ENCODE results near the gene PRH1. TPM values are rescaled to one million over a fixed set of nuclear protein-coding genes. Genes with fewer than 3 reads are reported as not detected.

The PRH1 gene
- total RNA-seq, 1 donor from 2014 or later: 9.6 TPM

DNA sequence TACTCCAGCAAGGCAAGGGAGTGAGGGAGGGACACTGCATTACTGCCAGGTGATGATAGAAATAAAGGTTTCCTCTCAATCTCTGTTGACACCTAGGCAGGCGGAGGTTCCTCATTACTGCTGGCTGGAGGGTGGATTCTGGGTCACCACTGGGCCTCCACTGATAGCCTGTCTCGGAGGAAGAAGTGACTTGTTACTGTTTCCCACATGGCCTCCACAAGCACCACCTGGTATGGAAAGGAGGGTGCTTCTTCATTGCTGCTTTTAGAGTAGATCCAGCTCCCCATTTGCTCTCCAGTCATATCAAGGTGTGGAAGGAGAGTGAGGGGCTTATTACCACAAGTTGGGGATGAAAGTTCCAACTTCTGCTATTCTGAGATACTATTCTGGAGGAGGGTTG lies 41.2 kb downstream of the PRH1 start:
- DNase-seq (ENCODE audit: low spot score): no peak

DNA sequence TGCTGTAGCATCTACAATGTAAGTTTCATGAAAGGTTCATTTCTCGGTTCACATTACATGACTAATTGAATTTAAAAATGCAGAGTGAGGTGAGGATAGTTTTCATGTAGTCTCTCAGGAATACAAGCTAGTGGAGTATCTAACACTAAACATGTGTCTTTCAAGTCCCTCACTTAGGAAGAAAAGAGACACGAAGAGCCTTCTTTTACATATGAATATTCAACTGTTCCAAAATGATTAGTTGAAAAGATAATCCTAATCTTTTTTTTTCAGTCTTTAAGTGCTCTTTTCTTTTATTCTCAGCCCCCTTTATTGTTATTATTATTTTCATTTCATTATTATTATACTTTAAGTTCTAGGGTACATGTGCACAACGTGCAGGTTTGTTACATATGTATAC lies 45.6 kb downstream of the PRH1 start:
- no peak for DNase-seq (ENCODE audit: low spot score)

Other genes starting within 250 kb of the PRH1 start
- 2.4 TPM for gene STYK1, start 210.2 kb downstream of the PRH1 start, total RNA-seq (ENCODE audit: insufficient read depth, low replicate concordance)
- gene YBX3, start 160.9 kb downstream of the PRH1 start, total RNA-seq (ENCODE audit: insufficient read depth, low replicate concordance): 121 TPM
- 2.9 TPM for gene TAS2R7, start 81.6 kb downstream of the PRH1 start, total RNA-seq (ENCODE audit: insufficient read depth, low replicate concordance)
- 1.7 TPM for gene TAS2R8, start 77.0 kb downstream of the PRH1 start, total RNA-seq (ENCODE audit: insufficient read depth, low replicate concordance)
- 1.7 TPM for gene TAS2R9, start 74.1 kb downstream of the PRH1 start, total RNA-seq (ENCODE audit: insufficient read depth, low replicate concordance)
- 2.6 TPM for gene TAS2R10, start 57.9 kb downstream of the PRH1 start, total RNA-seq (ENCODE audit: insufficient read depth, low replicate concordance)
- gene PRR4, start 34.8 kb downstream of the PRH1 start, total RNA-seq (ENCODE audit: insufficient read depth, low replicate concordance): 3.9 TPM
- 5.3 TPM for gene TAS2R13, start 25.3 kb upstream of the PRH1 start, total RNA-seq (ENCODE audit: insufficient read depth, low replicate concordance)
- 1.4 TPM for gene PRH2, start 45.0 kb upstream of the PRH1 start, total RNA-seq (ENCODE audit: insufficient read depth, low replicate concordance)
- gene TAS2R14, start 55.0 kb upstream of the PRH1 start, total RNA-seq (ENCODE audit: insufficient read depth, low replicate concordance): 21.4 TPM
- gene TAS2R50, start 102.7 kb upstream of the PRH1 start, total RNA-seq (ENCODE audit: insufficient read depth, low replicate concordance): 5.8 TPM
- 8.2 TPM for gene TAS2R20, start 114.0 kb upstream of the PRH1 start, total RNA-seq (ENCODE audit: insufficient read depth, low replicate concordance)
- 21.9 TPM for gene TAS2R19, start 138.4 kb upstream of the PRH1 start, total RNA-seq (ENCODE audit: insufficient read depth, low replicate concordance)
- 32.5 TPM for gene TAS2R31, start 147.2 kb upstream of the PRH1 start, total RNA-seq (ENCODE audit: insufficient read depth, low replicate concordance)
- 17.3 TPM for gene TAS2R46, start 178.0 kb upstream of the PRH1 start, total RNA-seq (ENCODE audit: insufficient read depth, low replicate concordance)
- gene TAS2R43, start 208.1 kb upstream of the PRH1 start, total RNA-seq (ENCODE audit: insufficient read depth, low replicate concordance): 1.4 TPM